Natural killer cell treated with Interleukin-12 subunit alpha and Interleukin-12 subunit beta and Interleukin-15 and Interleukin-18, amount 100 ng/mL, for 72 hours (primary cell): ENCODE results near the gene PAK4. TPM values are rescaled to one million over a fixed set of nuclear protein-coding genes. Genes with fewer than 3 reads are reported as not detected.

Source experiments
- total RNA-seq, 2 donors: library from RNA; stranded (reverse); gene quantifications; one replicate each; pipeline ENCODE4 v1.2.3, GENCODE V29; 2022

The PAK4 gene
- total RNA-seq, 2 donors from 2014 or later = 18.3 to 22.9 TPM

Other genes starting within 250 kb of the PAK4 start
- gene RINL, start 247.5 kb upstream of the PAK4 start, total RNA-seq = 10 to 100 TPM; 58.1 to 63.8 TPM
- 10 to 100 TPM; 60.9 to 87.3 TPM for gene SIRT2, start 226.2 kb upstream of the PAK4 start, total RNA-seq
- gene NFKBIB, start 225.8 kb upstream of the PAK4 start, total RNA-seq = 100 to 1,000 TPM; 106 to 108 TPM
- gene CCER2, start 213.6 kb upstream of the PAK4 start, total RNA-seq = 1 to 10 TPM in 1 of 2 donors, under 1 TPM in 1; 0.74 to 1.2 TPM
- 10 to 100 TPM; 32.4 to 70.3 TPM for gene SARS2, start 195.0 kb upstream of the PAK4 start, total RNA-seq
- gene MRPS12, start 194.8 kb upstream of the PAK4 start, total RNA-seq = 100 to 1,000 TPM in 1 of 2 donors, 10 to 100 TPM in 1; 82.5 to 117 TPM
- gene FBXO17, start 150.0 kb upstream of the PAK4 start, total RNA-seq = not detected
- under 1 TPM; 0.31 to 0.88 TPM for gene FBXO27, start 93.2 kb upstream of the PAK4 start, total RNA-seq
- under 1 TPM in 1 of 2 donors, not detected in 1; 0.36 TPM for gene ACP7, start 41.4 kb upstream of the PAK4 start, total RNA-seq
- not detected for gene NCCRP1, start 71.2 kb downstream of the PAK4 start, total RNA-seq
- gene SYCN, start 78.5 kb downstream of the PAK4 start, total RNA-seq = not detected
- not detected for gene IFNL3, start 119.2 kb downstream of the PAK4 start, total RNA-seq
- gene IFNL4, start 123.1 kb downstream of the PAK4 start, total RNA-seq = not detected
- not detected for gene IFNL2, start 142.6 kb downstream of the PAK4 start, total RNA-seq
- gene IFNL1, start 170.6 kb downstream of the PAK4 start, total RNA-seq = under 1 TPM in 1 of 2 donors, not detected in 1; 0.36 TPM
- 1 to 10 TPM; 2.3 to 4.9 TPM for gene LRFN1, start 195.1 kb downstream of the PAK4 start, total RNA-seq
- 100 to 1,000 TPM; 185 to 242 TPM for gene GMFG, start 210.3 kb downstream of the PAK4 start, total RNA-seq
- gene SAMD4B, start 216.6 kb downstream of the PAK4 start, total RNA-seq = 10 to 100 TPM; 81.4 to 95.5 TPM